GM12878 (cell line): ENCODE measurements around the gene CREBBP. TPM values are rescaled to one million over a fixed set of nuclear protein-coding genes. Genes with fewer than 3 reads are reported as not detected.

Experiments
- ATAC-seq: fragments of 200-7000 bp; cut with Tn5 transposase; 3 replicates; pipeline ENCODE4 v1.9.1; 2020; ENCODE audit warnings: mild to moderate bottlenecking, moderate library complexity
- BruUV-seq: library from RNA; stranded (reverse); fragments of 400-500 nt; replicated peaks from 2 replicates; lab custom pipeline; 2021; lab: Mats Ljungman, UMichigan
- CTCF ChIA-PET: fragments of 300-600 bp; sonication (Branson Sonifier 250); formaldehyde crosslinking; extraction: SDS; loops from one replicate; lab custom pipeline; 2021; ENCODE audit warnings: inconsistent platforms; lab: Yijun Ruan, JAX
- POLR2A ChIA-PET: fragments of 350-600 bp; formaldehyde crosslinking; extraction: SDS; loops from one replicate; lab custom pipeline; 2021; ENCODE audit warnings: inconsistent platforms; lab: Charles Lee
- RAD21 ChIA-PET: fragments of 300-600 bp; sonication (Branson Sonifier 250); formaldehyde crosslinking; loops from one replicate; lab custom pipeline; 2023; ENCODE audit warnings: antibody characterized with exemption; ENCODE audit not compliant: unreplicated experiment; lab: Charles Lee
- SMC1A ChIA-PET: fragments of 300-600 bp; sonication (Branson Sonifier 250); formaldehyde crosslinking; loops from one replicate; lab custom pipeline; 2023; ENCODE audit not compliant: unreplicated experiment, uncharacterized antibody; lab: Charles Lee
- DNase-seq: peaks from one replicate; pipeline ENCODE4 v3.0.0-alpha.2; 2011; ENCODE audit warnings: low read depth, low spot score
- FAIRE-seq: peaks from 3 replicates; lab custom pipeline; 2011; peaks lifted over from hg19 to GRCh38; lab: Jason Lieb, UNC
- H2AFZ ChIP-seq: 2 replicates; pipeline ENCODE4 v1.6.0; 2011; ENCODE audit warnings: low read depth, low read length, control low read depth; ENCODE audit not compliant: control insufficient read depth
- H3K27ac ChIP-seq: 2 replicates; pipeline ENCODE4 v1.5.1; 2011; ENCODE audit warnings: control low read depth; ENCODE audit not compliant: control insufficient read depth, insufficient read depth
- H3K27me3 ChIP-seq, 2 experiments: replicated peaks in 1 of 2; 2 replicates each; pipeline versions ENCODE4 v1.6.0 to v1.6.1; 2011; ENCODE audit warnings: low read length in 1 of 2; ENCODE audit not compliant: control insufficient read depth in 2 of 2, insufficient read depth in 2 of 2
- H3K36me3 ChIP-seq, 2 experiments: 2 replicates each; pipeline ENCODE4 v1.5.1; 2011; ENCODE audit warnings: low read length in 1 of 2; ENCODE audit not compliant: control insufficient read depth in 2 of 2, insufficient read depth in 2 of 2
- H3K4me1 ChIP-seq: 2 replicates; pipeline ENCODE4 v1.6.1; 2011; ENCODE audit warnings: mild to moderate bottlenecking, low read length, moderate library complexity, mixed read lengths; ENCODE audit not compliant: control insufficient read depth, insufficient read depth
- H3K4me2 ChIP-seq: 2 replicates; pipeline ENCODE4 v1.6.0; 2011; ENCODE audit warnings: control low read depth; ENCODE audit not compliant: control insufficient read depth, insufficient read depth
- H3K4me3 ChIP-seq: fragments of 200-600 bp; sonication (generic); 2 replicates; pipeline ENCODE4 v1.5.1; 2016
- H3K79me2 ChIP-seq: 2 replicates; pipeline ENCODE4 v1.6.0; 2011; ENCODE audit warnings: low read length; ENCODE audit not compliant: control insufficient read depth, insufficient read depth
- H3K9ac ChIP-seq: 2 replicates; pipeline ENCODE4 v1.8.0; 2011; ENCODE audit warnings: low read length, control low read depth, mixed read lengths; ENCODE audit not compliant: control insufficient read depth, insufficient read depth
- H3K9me3 ChIP-seq: replicated peaks from 3 replicates; pipeline ENCODE4 v1.5.1; 2011; ENCODE audit warnings: mild to moderate bottlenecking, low read length; ENCODE audit not compliant: control insufficient read depth, insufficient read depth
- H4K20me1 ChIP-seq: 2 replicates; pipeline ENCODE4 v1.6.0; 2011; ENCODE audit not compliant: control insufficient read depth, insufficient read depth
- ATF7 ChIP-seq: fragments of 450-650 bp; IDR thresholded peaks from 2 replicates; pipeline ENCODE4 v1.6.1; 2016; ENCODE audit warnings: low read depth, mild to moderate bottlenecking
- CREM ChIP-seq: IDR thresholded peaks from 2 replicates; pipeline ENCODE4 v1.6.1; 2014; ENCODE audit warnings: antibody characterized with exemption, low read depth
- EZH2 ChIP-seq: IDR thresholded peaks from 2 replicates; pipeline ENCODE4 v1.6.1; 2012; ENCODE audit warnings: low read depth, mild to moderate bottlenecking, control low read depth, inconsistent platforms, low read length, borderline replicate concordance; ENCODE audit not compliant: control insufficient read depth
- LARP7 ChIP-seq: fragments of 450-650 bp; IDR thresholded peaks from 2 replicates; pipeline ENCODE4 v1.6.1; 2017; ENCODE audit warnings: mild to moderate bottlenecking
- MEF2B ChIP-seq: fragments of 450-650 bp; IDR thresholded peaks from 2 replicates; pipeline ENCODE4 v1.6.1; 2018; ENCODE audit warnings: mild to moderate bottlenecking, moderate library complexity; ENCODE audit not compliant: partially characterized antibody, poor library complexity, severe bottlenecking
- NR2C2 ChIP-seq: IDR thresholded peaks from 2 replicates; pipeline ENCODE4 v1.6.1; 2011; ENCODE audit warnings: borderline replicate concordance, low read depth; ENCODE audit not compliant: control insufficient read depth, insufficient read length
- PAX8 ChIP-seq: fragments of 450-650 bp; IDR thresholded peaks from 2 replicates; pipeline ENCODE4 v1.6.1; 2017; ENCODE audit warnings: mild to moderate bottlenecking, moderate library complexity
- RCOR1 ChIP-seq: conservative IDR thresholded peaks from 2 replicates; pipeline ENCODE4 v1.6.1; 2012; ENCODE audit warnings: low read depth, low read length, improper control_type of control experiment
- STAT3 ChIP-seq: IDR thresholded peaks from 2 replicates; pipeline ENCODE4 v1.6.1; 2011; ENCODE audit warnings: low read depth, low read length, improper control_type of control experiment
- ZZZ3 ChIP-seq: IDR thresholded peaks from 2 replicates; pipeline ENCODE4 v1.6.1; 2011; ENCODE audit warnings: low read depth; ENCODE audit not compliant: control insufficient read depth, insufficient read length
- WGBS: methylation state at CpG from one replicate; pipeline ENCODE4 v1.1.6; 2016; ENCODE audit warnings: low lambda C conversion rate; ENCODE audit not compliant: insufficient replicate concordance, insufficient coverage; ENCODE audit errors: missing lambda C conversion rate; 5-methylcytosine and 5-hydroxymethylcytosine counted together
- in situ Hi-C: fragments of 300-500 bp; cut with MboI; formaldehyde crosslinking; loops from 9 replicates; pipeline ENCODE4 v1.14.3; 2018; ENCODE audit warnings: mixed read lengths
- intact Hi-C: fragments of 100-400 bp; cut with micrococcal nuclease; formaldehyde crosslinking; loops from one replicate; pipeline ENCODE4 v1.14.2; 2022; ENCODE audit not compliant: unreplicated experiment
- polyA plus RNA-seq, 11 experiments: library from polyadenylated mRNA; depleted of rRNA in 4 of 11; unstranded in 6 of 11; stranded (reverse) in 5 of 11; fragments of >200 nt; fragmentation: Nextera tagmentation in 4 of 11; fragmentation: Illumina TruSeq in 1 of 11; extraction: Ambion mirVana in 4 of 11; extraction: Trizol in 1 of 11; gene quantifications; 1 replicate in 1 of 11; 2 replicates in 10 of 11; pipeline versions ENCODE4 v1.2.1 to v1.2.3, GENCODE V29; 2011 to 2016; ENCODE audit warnings: inconsistent platforms in 2 of 11, missing spikeins in 2 of 11, low read depth in 1 of 11
- total RNA-seq, 4 experiments: library from RNA; depleted of rRNA in 3 of 4; stranded (reverse); fragments of >200 nt in 3 of 4; fragmentation: Illumina TruSeq in 1 of 4; extraction: Trizol in 1 of 4; gene quantifications; 2 replicates each; pipeline versions ENCODE4 v1.2.1 to v1.2.3, GENCODE V29; 2013 to 2021
- TF ChIP-seq, protein P1 (sequence below): IDR thresholded peaks from 2 replicates; pipeline ENCODE4 v1.6.1; 2012; ENCODE audit warnings: low read depth, low read length, improper control_type of control experiment
- TF ChIP-seq, protein P2 (sequence below): fragments of 450-650 bp; IDR thresholded peaks from 2 replicates; pipeline ENCODE4 v1.6.1; 2014; ENCODE audit warnings: mild to moderate bottlenecking

Gene CREBBP
- total and polyA plus RNA-seq, 10 of the 15 experiments (the other 5 are each of a cell fraction or from before 2014, with no cell fraction given) = 3.4 to 32.7 (median 7.9) TPM

DNA sequence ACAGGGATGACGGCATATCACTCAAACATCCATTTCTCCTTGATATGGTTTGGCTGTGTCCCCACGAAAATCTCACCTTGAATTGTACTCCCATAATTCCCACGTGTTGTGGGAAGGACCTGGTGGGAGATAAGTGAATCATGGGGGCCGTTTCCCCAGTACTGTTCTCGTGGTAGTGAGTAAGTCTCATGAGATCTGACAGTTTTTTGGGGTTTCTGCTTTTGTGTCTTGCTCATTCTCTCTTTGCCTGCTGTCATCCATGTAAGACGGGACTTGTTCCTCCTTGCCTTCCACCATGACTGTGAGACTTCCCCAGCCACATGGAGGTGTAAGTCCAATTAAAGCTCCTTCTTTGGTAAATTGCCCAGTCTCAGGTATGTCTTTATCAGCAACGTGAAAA, 193.5 kb downstream of the CREBBP start (continued):
- TF ChIP-seq ATF7 (no peak), CREM (no peak), PAX8 (no peak)
- TF ChIP-seq, protein P1, sequence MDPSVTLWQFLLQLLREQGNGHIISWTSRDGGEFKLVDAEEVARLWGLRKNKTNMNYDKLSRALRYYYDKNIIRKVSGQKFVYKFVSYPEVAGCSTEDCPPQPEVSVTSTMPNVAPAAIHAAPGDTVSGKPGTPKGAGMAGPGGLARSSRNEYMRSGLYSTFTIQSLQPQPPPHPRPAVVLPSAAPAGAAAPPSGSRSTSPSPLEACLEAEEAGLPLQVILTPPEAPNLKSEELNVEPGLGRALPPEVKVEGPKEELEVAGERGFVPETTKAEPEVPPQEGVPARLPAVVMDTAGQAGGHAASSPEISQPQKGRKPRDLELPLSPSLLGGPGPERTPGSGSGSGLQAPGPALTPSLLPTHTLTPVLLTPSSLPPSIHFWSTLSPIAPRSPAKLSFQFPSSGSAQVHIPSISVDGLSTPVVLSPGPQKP = no peak

DNA sequence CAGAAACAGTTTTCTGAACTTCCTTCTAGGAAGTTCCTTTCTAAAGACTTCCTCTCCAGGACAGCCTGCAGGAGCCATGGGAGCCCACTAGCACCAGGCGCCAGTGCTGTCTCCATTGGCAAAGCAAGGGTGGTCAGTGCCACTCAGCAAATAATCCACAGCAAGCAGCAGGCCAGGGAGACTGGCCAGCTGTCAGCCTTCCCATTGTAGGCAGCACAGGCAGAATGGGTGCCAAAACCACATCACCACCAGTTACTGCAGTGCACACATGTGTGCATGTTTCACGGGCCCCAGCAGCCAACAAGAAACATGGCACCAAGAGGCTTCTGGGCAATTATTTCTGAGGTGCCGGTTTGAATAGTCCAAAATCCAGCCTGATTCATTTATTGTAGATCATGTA, 199.3 kb downstream of the CREBBP start:
- 98% methylated on average over 3 of the region's 3 CpGs for WGBS
- H3K27me3 ChIP-seq = no peaks in the 10 kb centered on the region
- H2AFZ ChIP-seq = no peak overlapping the region
- no peaks in the 10 kb centered on the region; the same call in 1 of the 2 replicates for H4K20me1 ChIP-seq
- ChIA-PET CTCF (interaction anchor here (1.4 kb wide), 1 partner anchor 10 kb away, joined by 5 read pairs; no protein-coding TSS in a partner anchor), POLR2A (interaction anchor here (0.5 kb wide), 1 partner anchor 11 kb away, joined by 3 read pairs; no protein-coding TSS in a partner anchor), SMC1A (interaction anchor here (1.1 kb wide), 1 partner anchor 198 kb away, joined by 3 read pairs; no protein-coding TSS in a partner anchor), RAD21 (no interaction called here)
- no peaks in the 10 kb centered on the region for H3K9me3 ChIP-seq
- DNase-seq (no peak), FAIRE-seq (no peak), ATAC-seq (no peak)
- H3K27ac ChIP-seq = no peak overlapping the region
- no TSS peak for BruUV-seq
- H3K4me2 ChIP-seq = no peak overlapping the region
- intact Hi-C loops = no loop called here
- H3K79me2 ChIP-seq = no peaks in the 10 kb centered on the region
- in situ Hi-C loops = no loop called here
- H3K9ac ChIP-seq = no peak overlapping the region
- H3K4me3 ChIP-seq = no peak overlapping the region
- H3K4me1 ChIP-seq = no peaks in the 10 kb centered on the region
- no peak for TF ChIP-seq LARP7
- TF ChIP-seq, all 136 proteins: peak for 0
- H3K36me3 ChIP-seq = peaks cover 17 to 22% of the 10 kb centered on the region in 2 experiments

DNA sequence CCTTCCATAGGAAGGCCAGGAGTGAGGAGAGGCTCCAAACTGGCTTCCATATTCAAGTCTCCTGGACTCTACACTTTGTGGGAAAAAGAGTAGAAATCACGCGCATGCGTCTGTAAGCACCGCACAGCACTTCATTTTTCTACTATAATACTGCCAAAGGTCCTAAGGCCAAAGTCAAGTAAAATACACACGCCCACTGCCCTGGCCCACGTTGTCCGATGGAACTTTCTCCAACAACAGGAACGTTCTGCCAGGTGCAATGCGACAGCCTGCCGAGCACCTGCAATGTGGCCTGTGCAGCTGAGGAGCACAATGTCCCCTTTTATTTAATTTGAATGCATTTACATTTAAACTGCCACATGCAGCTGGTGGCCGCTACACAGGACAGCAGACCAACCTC, 202.5 kb downstream of the CREBBP start:
- BruUV-seq = TSS peak; percentile 49
- Histone ChIP-seq H3K4me3 (no peak overlapping the region), H3K27me3 (no peaks in the 10 kb centered on the region), H3K36me3 (peaks cover 14 to 33% of the 10 kb centered on the region in 2 experiments), H3K9me3 (no peaks in the 10 kb centered on the region), H2AFZ (no peak overlapping the region), H3K27ac (no peak overlapping the region), H3K9ac (no peak overlapping the region), H4K20me1 (no peaks in the 10 kb centered on the region; the same call in 1 of the 2 replicates), H3K4me1 (no peaks in the 10 kb centered on the region), H3K4me2 (no peak overlapping the region), H3K79me2 (no peaks in the 10 kb centered on the region)
- 98% methylated on average over 11 of the region's 11 CpGs for WGBS
- POLR2A ChIA-PET = no interaction called here
- SMC1A ChIA-PET = no interaction called here
- ATAC-seq = no peak
- no peak for FAIRE-seq
- intact Hi-C loops (no loop called here), in situ Hi-C loops (no loop called here)
- DNase-seq = no peak
- CTCF ChIA-PET = no interaction called here
- RAD21 ChIA-PET = no interaction called here
- TF ChIP-seq ZZZ3 (no peak), MEF2B (no peak), STAT3 (no peak), EZH2 (no peak), NR2C2 (no peak), RCOR1 (no peak)
- TF ChIP-seq, protein P2, sequence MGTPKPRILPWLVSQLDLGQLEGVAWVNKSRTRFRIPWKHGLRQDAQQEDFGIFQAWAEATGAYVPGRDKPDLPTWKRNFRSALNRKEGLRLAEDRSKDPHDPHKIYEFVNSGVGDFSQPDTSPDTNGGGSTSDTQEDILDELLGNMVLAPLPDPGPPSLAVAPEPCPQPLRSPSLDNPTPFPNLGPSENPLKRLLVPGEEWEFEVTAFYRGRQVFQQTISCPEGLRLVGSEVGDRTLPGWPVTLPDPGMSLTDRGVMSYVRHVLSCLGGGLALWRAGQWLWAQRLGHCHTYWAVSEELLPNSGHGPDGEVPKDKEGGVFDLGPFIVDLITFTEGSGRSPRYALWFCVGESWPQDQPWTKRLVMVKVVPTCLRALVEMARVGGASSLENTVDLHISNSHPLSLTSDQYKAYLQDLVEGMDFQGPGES = no peak
